Lower leg skin (tissue), 4 donors: ENCODE results near the gene POPDC2. TPM values are rescaled to one million over a fixed set of nuclear protein-coding genes. Genes with fewer than 3 reads are reported as not detected.

Experiments used
- DNase-seq, 2 donors: peaks; one replicate each; pipeline ENCODE4 v3.0.0-alpha.2; 2019; ENCODE audit warnings: low spot score in 2 of 2
- H3K4me3 ChIP-seq: fragments of 200-600 bp; sonication (generic); 2 replicates; pipeline ENCODE4 v1.5.1; 2017; ENCODE audit warnings: mild to moderate bottlenecking, low read depth; ENCODE audit not compliant: poor library complexity, severe bottlenecking
- CTCF ChIP-seq, 3 donors: fragments of 450-650 bp; IDR thresholded peaks; one replicate each; pipeline ENCODE4 v1.5.1; 2016; ENCODE audit warnings: antibody characterized with exemption in 3 of 3, mild to moderate bottlenecking in 3 of 3, moderate library complexity in 2 of 3
- POLR2A ChIP-seq, 2 donors: fragments of 450-650 bp; IDR thresholded peaks; one replicate each; pipeline ENCODE4 v1.6.1; 2016 to 2017; ENCODE audit warnings: antibody characterized with exemption in 2 of 2, mild to moderate bottlenecking in 1 of 2, moderate library complexity in 1 of 2
- WGBS, 2 donors: methylation state at CpG; one replicate each; pipeline ENCODE4 v1.1.5; 2018; 5-methylcytosine and 5-hydroxymethylcytosine counted together
- intact Hi-C: fragments of 100-400 bp; cut with DNase I; formaldehyde crosslinking; loops from one replicate; pipeline ENCODE4 v1.15.0; 2023; ENCODE audit warnings: low total_unique reads
- total RNA-seq, 4 donors: library from RNA; depleted of rRNA; stranded (reverse); fragments of >200 nt; gene quantifications; one replicate each; pipeline ENCODE4 v1.1.0, GENCODE V29; 2016

Gene POPDC2
- total RNA-seq, 4 donors from 2014 or later, result 0.97 to 1.9 (median 1.3) TPM

GRCh38 chr3:119658994-119659393 is 1.4 kb downstream of the POPDC2 start:
- TF ChIP-seq POLR2A (IDR thresholded peaks at IDR 0.05), result no peak
- no peak for TF ChIP-seq CTCF (IDR thresholded peaks at IDR 0.05)
- DNase-seq, result no peak
- intact Hi-C loops, result no loop called here
- WGBS, 2 donors, result 98 to 100% methylated on average over 2 of the region's 2 CpGs
- H3K4me3 ChIP-seq, result no peak overlapping the region

- DNase-seq, result no peak
- no peak overlapping the region for H3K4me3 ChIP-seq
- 78 to 79% methylated on average over 4 of the region's 4 CpGs for WGBS, 2 donors
- no peak for TF ChIP-seq POLR2A (IDR thresholded peaks at IDR 0.05)
- no peak for TF ChIP-seq CTCF (IDR thresholded peaks at IDR 0.05)
- intact Hi-C loops, result no loop called here
Observed at GRCh38 chr3:119657887-119658702, 2.3 kb downstream of the POPDC2 start.

- 37 to 40% methylated on average over 2 of the region's 2 CpGs for WGBS, 2 donors
- H3K4me3 ChIP-seq, result no peak overlapping the region
- TF ChIP-seq CTCF (IDR thresholded peaks at IDR 0.05) (no peak), POLR2A (IDR thresholded peaks at IDR 0.05) (no peak)
- DNase-seq, result no peak
- intact Hi-C loops, result no loop called here
Observed at GRCh38 chr3:119653876-119654275, 6.5 kb downstream of the POPDC2 start.

GRCh38 chr3:119652306-119653033 is 7.9 kb downstream of the POPDC2 start:
- intact Hi-C loops, result no loop called here
- no peak for TF ChIP-seq POLR2A (IDR thresholded peaks at IDR 0.05)
- TF ChIP-seq CTCF (IDR thresholded peaks at IDR 0.05), result no peak
- H3K4me3 ChIP-seq, result no peak overlapping the region
- WGBS, 2 donors, result 76 to 88% methylated on average over 7 of the region's 7 CpGs
- no peak for DNase-seq

GRCh38 chr3:119649761-119650160 is 10.6 kb downstream of the POPDC2 start:
- whole genome bisulfite sequencing, 2 donors, result 56 to 64% methylated on average over 3 of the region's 3 CpGs
- intact Hi-C loops, result no loop called here
- no peak overlapping the region for H3K4me3 ChIP-seq
- no peak for DNase-seq
- TF ChIP-seq POLR2A (IDR thresholded peaks at IDR 0.05), result no peak
- no peak for TF ChIP-seq CTCF (IDR thresholded peaks at IDR 0.05)
